SK-N-MC (cell line): ENCODE data around the gene TSHZ2.

Experiments
- EZH2 ChIP-seq: fragments of 200-600 bp; sonication (generic); IDR thresholded peaks from one replicate; pipeline ENCODE4 v1.6.1; 2017; ENCODE audit warnings: antibody characterized with exemption
- POLR2AphosphoS5 ChIP-seq: IDR thresholded peaks from 2 replicates; pipeline ENCODE4 v1.6.1; 2012; ENCODE audit warnings: mild to moderate bottlenecking, low read depth, low read length, borderline replicate concordance

- TF ChIP-seq POLR2AphosphoS5 (no peak), EZH2 (no peak)
Measured at GRCh38 chr20:53448875-53449274, 476.7 kb downstream of the TSHZ2 start.
